HepG2 (cell line): ENCODE data around the gene FOXL3. TPM values are rescaled to one million over a fixed set of nuclear protein-coding genes. Genes with fewer than 3 reads are reported as not detected.

Source experiments
- ATAC-seq: fragments of 200-7000 bp; cut with Tn5 transposase; 3 replicates; pipeline ENCODE4 v1.9.1; 2020; ENCODE audit warnings: mild to moderate bottlenecking, moderate library complexity
- BruUV-seq: library from RNA; stranded (reverse); fragments of 400-500 nt; replicated peaks from 2 replicates; lab custom pipeline; 2021; lab: Mats Ljungman, UMichigan
- CTCF ChIA-PET: fragments of 300-600 bp; formaldehyde crosslinking; extraction: SDS; loops from one replicate; lab custom pipeline; 2021; ENCODE audit warnings: low total read pairs, inconsistent platforms, low intra/inter-chr PET ratio; lab: Yijun Ruan, JAX
- POLR2A ChIA-PET: fragments of 350-600 bp; sonication (Branson Sonifier 250); formaldehyde crosslinking; loops from one replicate; lab custom pipeline; 2020; ENCODE audit warnings: antibody characterized with exemption, inconsistent platforms; lab: Yijun Ruan, JAX
- DNase-seq: peaks from one replicate; pipeline ENCODE4 v3.0.0-alpha.2; 2015; ENCODE audit warnings: low spot score
- FAIRE-seq: peaks from 3 replicates; lab custom pipeline; 2011; peaks lifted over from hg19 to GRCh38; lab: Jason Lieb, UNC
- H2AFZ ChIP-seq: one replicate; pipeline ENCODE4 v1.6.1; 2011; ENCODE audit warnings: low read length, inconsistent platforms
- H3K27ac ChIP-seq: fragments of 300-600 bp; 3 replicates; pipeline ENCODE4 v1.8.0; 2011; ENCODE audit warnings: mixed run types, mild to moderate bottlenecking, mixed read lengths, low read length, inconsistent platforms; ENCODE audit not compliant: insufficient read depth; ENCODE audit errors: extremely low read length
- H3K27me3 ChIP-seq, 2 experiments: fragments of 200-600 bp in 1 of 2; 2 replicates in 1 of 2; 3 replicates in 1 of 2; pipeline versions ENCODE4 v1.6.0 to v1.8.0; 2011; ENCODE audit warnings: low read length in 2 of 2, mild to moderate bottlenecking in 2 of 2, moderate library complexity in 2 of 2, inconsistent platforms in 1 of 2; ENCODE audit not compliant: insufficient read depth in 2 of 2, control insufficient read depth in 1 of 2
- H3K36me3 ChIP-seq, 2 experiments: fragments of 200-600 bp in 1 of 2; replicated peaks in 1 of 2; 2 replicates in 1 of 2; 3 replicates in 1 of 2; pipeline versions ENCODE4 v1.5.1 to v1.8.0; 2011; ENCODE audit warnings: low read length in 2 of 2, inconsistent platforms in 1 of 2; ENCODE audit not compliant: insufficient read depth in 2 of 2, control insufficient read depth in 1 of 2
- H3K4me1 ChIP-seq: 2 replicates; pipeline ENCODE4 v1.5.1; 2012; ENCODE audit warnings: low read length, inconsistent platforms; ENCODE audit not compliant: insufficient read depth
- H3K4me2 ChIP-seq: 2 replicates; pipeline ENCODE4 v1.6.0; 2011; ENCODE audit warnings: low read depth, low read length, inconsistent platforms
- H3K4me3 ChIP-seq, 3 experiments: fragments of 200-600 bp in 1 of 3; sonication (generic), shearing (Covaris generic) in 1 of 3; replicated peaks in 1 of 3; 2 replicates each; pipeline ENCODE4 v1.5.1; 2011 to 2016; ENCODE audit warnings: low read length in 3 of 3, inconsistent platforms in 2 of 3, low read depth in 2 of 3, mild to moderate bottlenecking in 2 of 3, control low read depth in 1 of 3, mixed read lengths in 1 of 3; ENCODE audit not compliant: insufficient read depth in 1 of 3
- H3K79me2 ChIP-seq: one replicate; pipeline ENCODE4 v1.6.1; 2011; ENCODE audit warnings: low read length, inconsistent platforms; ENCODE audit not compliant: insufficient read depth
- H3K9ac ChIP-seq: 2 replicates; pipeline ENCODE4 v1.6.0; 2011; ENCODE audit warnings: mild to moderate bottlenecking, low read depth, low read length, inconsistent platforms; ENCODE audit not compliant: insufficient read depth
- H3K9me3 ChIP-seq: 2 replicates; pipeline ENCODE4 v1.5.1; 2012; ENCODE audit warnings: mild to moderate bottlenecking, low read length
- H4K20me1 ChIP-seq: 2 replicates; pipeline ENCODE4 v1.6.0; 2011; ENCODE audit warnings: inconsistent platforms, mild to moderate bottlenecking, low read length, moderate library complexity; ENCODE audit not compliant: insufficient read depth
- IKZF1 ChIP-seq: fragments of 450-650 bp; IDR thresholded peaks from 2 replicates; pipeline ENCODE4 v1.7.1; 2016
- THAP11 ChIP-seq: IDR thresholded peaks from 2 replicates; pipeline ENCODE4 v1.6.1; 2016; ENCODE audit warnings: missing biosample characterization, missing genetic modification reagents
- ZNF496 ChIP-seq: sonication (generic); formaldehyde crosslinking; IDR thresholded peaks from 2 replicates; pipeline ENCODE4 v1.8.1; 2023; ENCODE audit warnings: mild to moderate bottlenecking, moderate library complexity, missing genetic modification reagents; ENCODE audit not compliant: insufficient replicate concordance
- ZNF629 ChIP-seq: sonication (generic); formaldehyde crosslinking; conservative IDR thresholded peaks from 2 replicates; pipeline ENCODE4 v1.5.0; 2020; ENCODE audit warnings: missing genetic modification reagents
- WGBS: methylation state at CpG from one replicate; pipeline ENCODE4 v1.1.6; 2017; ENCODE audit warnings: low lambda C conversion rate; 5-methylcytosine and 5-hydroxymethylcytosine counted together
- in situ Hi-C: cut with HindIII; loops from 2 replicates; pipeline ENCODE4 v1.10.0; 2017; ENCODE audit warnings: low pct_unique_long_range_greater_than_20kb; ENCODE audit not compliant: extremely low pct_ligation_motif_present
- intact Hi-C: fragments of 100-400 bp; cut with micrococcal nuclease; formaldehyde crosslinking; loops from one replicate; pipeline ENCODE4 v1.10.0; 2022; ENCODE audit not compliant: unreplicated experiment
- polyA plus RNA-seq, 8 experiments: library from polyadenylated mRNA; depleted of rRNA in 3 of 8; stranded (reverse) in 7 of 8; unstranded in 1 of 8; fragments of >200 nt; fragmentation: Illumina TruSeq in 4 of 8; extraction: Trizol in 4 of 8; gene quantifications; 2 replicates each; pipeline versions ENCODE4 v1.2.1 to v1.2.3, GENCODE V29; 2011 to 2016; ENCODE audit warnings: low read depth in 4 of 8, missing spikeins in 1 of 8, mixed read lengths in 1 of 8; ENCODE audit not compliant: insufficient read depth in 1 of 8
- total RNA-seq, 5 experiments: library from RNA; depleted of rRNA; stranded (reverse); fragments of >200 nt; fragmentation: Illumina TruSeq; extraction: Trizol; gene quantifications; 2 replicates each; pipeline ENCODE4 v1.2.3, GENCODE V29; 2016; ENCODE audit warnings: low read depth in 1 of 5

The FOXL3 gene
- total and polyA plus RNA-seq, 2 of the 13 experiments (the other 11 are each of a cell fraction or from before 2014, with no cell fraction given) = not detected

GRCh38 chr7:338295-339061 is 48.5 kb downstream of the FOXL3 start:
- BruUV-seq = no TSS peak
- CTCF ChIA-PET = no interaction called here
- ATAC-seq = no peak

GRCh38 chr7:339062-339342 is 49.0 kb downstream of the FOXL3 start:
- H3K27me3 ChIP-seq = peaks cover 0 to 34% of the 10 kb centered on the region in 2 experiments
- no peak for DNase-seq
- intact Hi-C loops = no loop called here

More at GRCh38 chr7:338295-339061, 48.5 kb downstream of the FOXL3 start:
- Histone ChIP-seq H2AFZ (no peak overlapping the region), H3K9ac (no peak overlapping the region), H3K4me2 (no peak overlapping the region), H3K36me3 (no peaks in the 10 kb centered on the region), H4K20me1 (no peaks in the 10 kb centered on the region), H3K4me3 (no peak overlapping the region)
- WGBS = 83% methylated on average over 12 of the region's 31 CpGs
- no peak for DNase-seq
- in situ Hi-C loops (no loop called here), intact Hi-C loops (no loop called here)
- POLR2A ChIA-PET = no interaction called here
- TF ChIP-seq ZNF629 (peak; percentile 60), IKZF1 (no peak), ZNF496 (no peak)
- TF ChIP-seq, all 625 proteins: peak for 1
- Histone ChIP-seq H3K27ac (no peak overlapping the region), H3K4me1 (peaks cover 45% of the 10 kb centered on the region), H3K27me3 (peaks cover 0 to 34% of the 10 kb centered on the region in 2 experiments), H3K9me3 (no peaks in the 10 kb centered on the region), H3K79me2 (no peaks in the 10 kb centered on the region)
- FAIRE-seq = no peak

More at GRCh38 chr7:339062-339342, 49.0 kb downstream of the FOXL3 start:
- H3K4me2 ChIP-seq = no peak overlapping the region
- no peak overlapping the region for H3K27ac ChIP-seq
- no peaks in the 10 kb centered on the region for H3K79me2 ChIP-seq
- H3K9ac ChIP-seq = no peak overlapping the region
- no peaks in the 10 kb centered on the region for H4K20me1 ChIP-seq
- no TSS peak for BruUV-seq
- TF ChIP-seq THAP11 = no peak
- no peak for FAIRE-seq
- POLR2A ChIA-PET = no interaction called here
- H3K4me1 ChIP-seq = peaks cover 45% of the 10 kb centered on the region
- no peak for ATAC-seq
- WGBS = 71% methylated on average over 1 of the region's 3 CpGs
- H3K9me3 ChIP-seq = no peaks in the 10 kb centered on the region
- H2AFZ ChIP-seq = no peak overlapping the region
- in situ Hi-C loops = no loop called here
- CTCF ChIA-PET = no interaction called here
- no peak overlapping the region for H3K4me3 ChIP-seq
- no peaks in the 10 kb centered on the region for H3K36me3 ChIP-seq
